HG03196 (cell line): ENCODE results near the gene CCDC117.
"Not testable (repeated sequence)": the region's sequence is repeated elsewhere in the genome, so short reads cannot be mapped to it uniquely, and the experiment has no call there.

ENCODE experiments used
- ATAC-seq: cut with Tn5 transposase; IDR thresholded peaks from one replicate; pipeline ENCODE4 v1.9.1; 2021; ENCODE audit not compliant: unreplicated experiment

Gene CCDC117

GRCh38 chr22:28772633-28773460, at the start of gene CCDC117:
TSS of gene CCDC117 (plus strand) at chr22:28772695. CDS start at chr22:28772850, 155 bp downstream.
- ATAC-seq: peak; percentile 85

- no peak for ATAC-seq
Observed at GRCh38 chr22:28728002-28728401, 44.5 kb upstream of the CCDC117 start.

- ATAC-seq: no peak
Observed at GRCh38 chr22:28728621-28729313, 43.7 kb upstream of the CCDC117 start.

GRCh38 chr22:28730179-28730578, 42.3 kb upstream of the CCDC117 start:
- no peak for ATAC-seq

- ATAC-seq: no peak
Observed at GRCh38 chr22:28734393-28734792, 38.1 kb upstream of the CCDC117 start.

GRCh38 chr22:28736301-28737155, 36.0 kb upstream of the CCDC117 start:
- no peak for ATAC-seq

GRCh38 chr22:28737701-28738100, 34.8 kb upstream of the CCDC117 start:
- no peak for ATAC-seq

GRCh38 chr22:28738876-28739275, 33.6 kb upstream of the CCDC117 start:
- not testable (repeated sequence) for ATAC-seq

- no peak for ATAC-seq
Observed at GRCh38 chr22:28741200-28741784, 31.2 kb upstream of the CCDC117 start.

- peak; percentile 85 for ATAC-seq
Observed at GRCh38 chr22:28741785-28742561, 30.5 kb upstream of the CCDC117 start, which contains the start of the genes CHEK2 and HSCB. TSS of gene CHEK2 (minus strand) at chr22:28741820. CDS start at chr22:28734721, 7,099 bp downstream. TSS of gene HSCB (plus strand) at chr22:28742039. CDS start at chr22:28742096, 57 bp downstream.

GRCh38 chr22:28742562-28742962, 29.9 kb upstream of the CCDC117 start:
- ATAC-seq: no peak

- no peak for ATAC-seq
Observed at GRCh38 chr22:28743852-28744251, 28.6 kb upstream of the CCDC117 start.

GRCh38 chr22:28750471-28750881, 22.0 kb upstream of the CCDC117 start:
- no peak for ATAC-seq

- not testable (repeated sequence) for ATAC-seq
Observed at GRCh38 chr22:28754512-28754911, 18.0 kb upstream of the CCDC117 start.

- no peak for ATAC-seq
Observed at GRCh38 chr22:28759861-28760560, 12.5 kb upstream of the CCDC117 start.

- no peak for ATAC-seq
Observed at GRCh38 chr22:28761449-28761755, 11.1 kb upstream of the CCDC117 start.

GRCh38 chr22:28762000-28762399, 10.5 kb upstream of the CCDC117 start:
- not testable (repeated sequence) for ATAC-seq

- no peak for ATAC-seq
Observed at GRCh38 chr22:28766628-28767027, 5.9 kb upstream of the CCDC117 start.

GRCh38 chr22:28768701-28769393, 3.6 kb upstream of the CCDC117 start:
- ATAC-seq: no peak
